Measurements from ENCODE around the gene TSC22D1.

GRCh38 chr13:44605721-44606120 lies 29.6 kb upstream of the TSC22D1 start:
- TF ChIP-seq, protein P1, sequence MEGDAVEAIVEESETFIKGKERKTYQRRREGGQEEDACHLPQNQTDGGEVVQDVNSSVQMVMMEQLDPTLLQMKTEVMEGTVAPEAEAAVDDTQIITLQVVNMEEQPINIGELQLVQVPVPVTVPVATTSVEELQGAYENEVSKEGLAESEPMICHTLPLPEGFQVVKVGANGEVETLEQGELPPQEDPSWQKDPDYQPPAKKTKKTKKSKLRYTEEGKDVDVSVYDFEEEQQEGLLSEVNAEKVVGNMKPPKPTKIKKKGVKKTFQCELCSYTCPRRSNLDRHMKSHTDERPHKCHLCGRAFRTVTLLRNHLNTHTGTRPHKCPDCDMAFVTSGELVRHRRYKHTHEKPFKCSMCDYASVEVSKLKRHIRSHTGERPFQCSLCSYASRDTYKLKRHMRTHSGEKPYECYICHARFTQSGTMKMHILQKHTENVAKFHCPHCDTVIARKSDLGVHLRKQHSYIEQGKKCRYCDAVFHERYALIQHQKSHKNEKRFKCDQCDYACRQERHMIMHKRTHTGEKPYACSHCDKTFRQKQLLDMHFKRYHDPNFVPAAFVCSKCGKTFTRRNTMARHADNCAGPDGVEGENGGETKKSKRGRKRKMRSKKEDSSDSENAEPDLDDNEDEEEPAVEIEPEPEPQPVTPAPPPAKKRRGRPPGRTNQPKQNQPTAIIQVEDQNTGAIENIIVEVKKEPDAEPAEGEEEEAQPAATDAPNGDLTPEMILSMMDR (optimal IDR thresholded peaks at IDR 0.05 in 1 of 3, IDR thresholded peaks at IDR 0.05 in 1 of 3, conservative IDR thresholded peaks at IDR 0.05 in 1 of 3; ENCODE audit: extremely low read depth in 1 of 3, insufficient read depth in 2 of 3, low read length in 3 of 3): no peak
- no peak for TF ChIP-seq EZH2 (IDR thresholded peaks at IDR 0.05; ENCODE audit: low read length)

All from keratinocyte (primary cell).